HG03575 (cell line): Measurements from ENCODE around the gene NKAPL.
A peak's percentile ranks its signal among the peaks of the same experiment; 100 is the strongest.

Experiments used
- ATAC-seq: cut with Tn5 transposase; IDR thresholded peaks from one replicate; pipeline ENCODE4 v1.9.1; 2021; ENCODE audit not compliant: unreplicated experiment, insufficient number of reproducible peaks, low FRiP score; ENCODE audit errors: extremely low read depth

NKAPL gene

DNA sequence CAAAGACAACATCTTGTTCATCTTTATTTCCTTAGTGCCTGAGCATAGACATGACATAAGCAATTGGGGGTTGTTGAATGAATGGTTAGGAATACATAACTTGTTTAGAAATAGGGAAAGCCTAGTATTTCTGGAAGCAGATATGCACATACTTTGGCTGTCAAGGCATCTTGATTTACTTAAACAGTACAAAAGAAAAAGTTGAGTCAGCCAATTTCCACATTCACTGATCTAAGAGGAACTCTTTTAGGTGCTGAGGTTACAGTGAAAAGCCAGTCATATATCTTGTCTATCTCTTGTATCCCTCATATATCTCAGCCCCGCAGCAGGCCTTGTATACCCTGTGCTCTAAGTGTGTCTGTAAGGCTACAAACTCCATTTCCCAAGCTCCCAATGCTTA lies 18.6 kb upstream of the NKAPL start:
- no peak for ATAC-seq

- no peak for ATAC-seq
Observed at GRCh38 chr6:28243946-28244345, 15.2 kb upstream of the NKAPL start.

GRCh38 chr6:28245206-28245941 lies 13.7 kb upstream of the NKAPL start:
- no peak for ATAC-seq

DNA sequence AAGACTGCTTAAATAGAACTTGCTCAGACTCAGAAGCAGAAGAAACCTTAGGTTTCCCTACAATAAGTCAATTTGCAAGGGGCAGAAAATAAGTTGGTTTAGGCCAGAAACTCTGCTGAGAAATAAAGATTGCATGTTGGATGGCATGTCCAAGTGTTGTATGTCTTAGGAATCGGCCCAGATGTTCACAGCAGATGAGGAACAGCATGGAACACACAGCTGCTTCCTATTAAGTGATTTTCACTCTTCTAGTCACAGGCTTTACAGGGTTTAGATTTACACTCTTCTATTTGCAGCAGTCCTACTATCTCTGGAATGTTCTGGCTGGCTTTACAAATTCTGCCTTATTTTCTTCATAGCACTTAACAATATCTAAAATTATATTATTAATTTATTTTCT lies 10.2 kb upstream of the NKAPL start:
- ATAC-seq, result no peak

DNA sequence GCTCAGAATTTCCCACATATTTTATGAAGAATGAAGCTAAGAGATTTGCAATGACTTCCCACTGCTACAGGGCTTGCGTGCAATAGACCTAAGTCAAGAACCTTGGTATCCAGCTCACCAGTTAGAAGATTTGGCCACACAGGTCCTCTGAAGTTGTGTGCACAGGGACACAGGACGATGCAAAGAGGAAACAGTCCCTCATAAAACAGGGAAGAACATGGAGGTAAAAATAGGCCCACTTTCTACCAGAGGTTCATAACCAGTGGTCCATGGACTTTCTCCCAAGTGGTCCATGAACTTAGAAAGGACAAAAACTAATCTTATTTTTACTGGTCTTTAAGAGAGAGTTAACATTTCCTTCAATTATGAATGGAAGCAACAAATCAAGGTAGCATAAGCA lies 8.3 kb upstream of the NKAPL start:
- ATAC-seq, result no peak

DNA sequence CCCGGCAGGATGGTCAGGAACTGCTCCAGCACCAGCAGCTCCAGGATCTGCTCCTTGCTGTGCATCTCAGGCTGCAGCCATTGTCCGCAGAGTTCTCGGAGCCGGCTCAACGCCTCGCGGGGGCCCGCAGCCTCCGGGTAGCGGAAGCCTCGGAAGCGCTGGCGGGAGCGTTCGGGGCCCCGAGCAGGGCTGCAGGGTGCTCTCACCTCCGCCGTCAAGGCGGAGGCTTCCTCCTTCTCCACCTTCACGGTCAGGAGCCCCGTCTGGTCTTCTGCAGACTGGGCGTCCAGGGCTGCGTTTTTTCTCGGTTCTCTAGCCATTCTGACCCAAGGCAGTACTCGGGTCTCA lies 7.5 kb upstream of the NKAPL start:
- ATAC-seq, result no peak

- ATAC-seq, result no peak
Observed at GRCh38 chr6:28252009-28252975, 6.8 kb upstream of the NKAPL start, which contains the start of gene ZKSCAN4. ZKSCAN4 (minus strand) TSS chr6:28252269; CDS start chr6:28251980, 289 bp downstream.

- ATAC-seq, result no peak
Observed at GRCh38 chr6:28254121-28254519, 5.0 kb upstream of the NKAPL start.

DNA sequence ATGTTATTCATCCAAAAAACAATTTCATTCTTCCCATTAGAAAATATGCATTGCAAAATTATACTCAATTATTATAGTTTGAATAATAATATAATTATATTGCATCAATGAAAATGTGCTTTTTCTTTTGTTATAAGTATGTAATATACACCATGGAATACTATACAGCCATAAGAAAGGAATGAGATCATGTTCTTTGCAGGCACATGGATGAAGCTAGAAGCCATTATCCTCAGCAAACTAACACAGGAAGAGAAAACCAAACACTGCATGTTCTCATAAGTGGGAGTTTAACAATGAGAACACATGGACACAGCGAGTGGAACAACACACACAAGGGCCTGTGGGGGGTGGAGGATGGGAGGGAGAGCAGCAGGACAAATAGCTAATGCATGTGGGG lies 2.1 kb upstream of the NKAPL start:
- no peak for ATAC-seq

- ATAC-seq, result no peak
Observed at GRCh38 chr6:28263922-28264321, 4.8 kb downstream of the NKAPL start.

DNA sequence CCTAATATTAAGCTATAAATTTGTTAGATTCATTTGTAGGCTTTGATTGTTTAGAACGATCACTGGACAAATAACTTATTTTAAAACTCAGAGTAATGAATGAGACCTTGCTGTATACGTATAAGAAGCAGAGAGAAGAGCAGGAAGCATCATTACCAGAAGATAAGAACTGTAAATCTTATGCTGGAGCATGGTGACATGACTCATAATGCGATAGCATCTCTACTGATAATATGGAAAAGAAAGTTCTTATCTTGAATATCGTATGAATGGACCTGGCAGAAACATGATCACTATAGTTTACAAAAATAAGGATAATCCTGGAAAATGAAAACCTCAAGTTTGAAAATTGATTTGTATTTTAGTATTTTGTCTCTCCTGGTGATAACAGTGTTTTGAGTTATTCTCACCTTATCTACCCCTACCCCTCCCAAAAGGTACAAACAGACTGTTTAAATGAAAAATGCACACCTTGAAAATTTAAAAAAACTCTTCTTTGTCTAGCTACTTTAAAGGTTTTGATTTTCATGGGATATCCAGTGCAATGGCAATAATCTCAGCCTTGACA lies 5.8 kb downstream of the NKAPL start:
- no peak for ATAC-seq

DNA sequence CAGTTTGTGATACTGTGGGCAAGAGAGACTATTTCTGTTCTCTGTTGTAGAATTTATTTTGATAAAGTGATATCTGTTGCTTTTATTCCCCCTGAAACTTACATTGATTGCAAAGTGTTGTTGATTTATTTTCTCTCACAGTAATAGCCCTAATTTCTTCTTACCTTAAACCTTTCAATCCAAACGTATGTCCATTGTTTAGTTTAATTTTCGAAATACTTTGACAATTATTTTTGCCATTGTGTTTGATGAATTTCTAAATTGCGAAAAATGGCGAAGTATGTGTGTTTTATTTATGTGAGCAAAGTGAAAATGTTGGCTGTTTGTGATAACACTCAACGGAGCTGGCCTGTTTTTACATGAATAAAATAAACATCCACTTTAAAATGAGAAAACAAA lies 7.5 kb downstream of the NKAPL start:
- ATAC-seq, result no peak

GRCh38 chr6:28266962-28267694 lies 8.0 kb downstream of the NKAPL start, which contains the start of gene ZSCAN26:
ZSCAN26 (plus strand) TSS chr6:28267143; CDS start chr6:28271920, 4,777 bp downstream.
- peak; percentile 71 for ATAC-seq

DNA sequence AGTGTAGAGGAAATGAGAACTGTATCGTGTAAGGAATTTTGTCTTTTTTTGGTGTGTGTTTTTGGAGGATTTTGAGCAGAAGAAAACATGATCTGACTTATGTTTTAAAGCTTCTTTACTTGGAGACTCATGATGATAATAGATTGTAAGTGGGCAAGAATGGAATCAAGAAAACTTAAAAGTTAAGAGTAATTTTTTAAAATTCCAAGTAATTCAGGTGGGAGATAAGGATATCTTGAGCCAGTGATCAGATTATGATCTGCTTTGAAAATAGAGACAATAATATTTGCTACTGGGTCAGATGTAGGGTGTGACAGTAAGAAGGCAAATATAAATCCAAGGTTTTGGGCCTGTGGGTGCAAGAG lies 8.6 kb downstream of the NKAPL start:
- ATAC-seq, result no peak

DNA sequence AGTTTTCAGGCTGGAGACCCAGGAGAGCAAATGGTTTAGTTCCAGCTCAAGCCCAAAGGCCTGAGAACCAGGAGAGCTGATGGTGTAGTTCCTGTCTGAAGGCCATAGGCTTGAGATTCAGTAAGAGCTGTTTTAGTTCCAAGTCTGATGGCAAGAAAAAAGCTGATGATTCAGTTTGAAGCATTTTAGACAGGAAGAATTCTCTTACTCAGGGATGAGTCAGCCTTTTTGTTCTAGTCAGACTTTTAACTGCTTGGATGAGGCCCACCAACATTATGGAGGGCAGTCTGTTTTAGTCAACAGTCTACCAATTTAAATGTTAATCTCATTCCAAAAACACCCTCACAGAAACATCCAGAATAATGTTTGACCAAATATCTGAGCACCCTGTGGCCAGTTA lies 10.4 kb downstream of the NKAPL start:
- ATAC-seq, result no peak

DNA sequence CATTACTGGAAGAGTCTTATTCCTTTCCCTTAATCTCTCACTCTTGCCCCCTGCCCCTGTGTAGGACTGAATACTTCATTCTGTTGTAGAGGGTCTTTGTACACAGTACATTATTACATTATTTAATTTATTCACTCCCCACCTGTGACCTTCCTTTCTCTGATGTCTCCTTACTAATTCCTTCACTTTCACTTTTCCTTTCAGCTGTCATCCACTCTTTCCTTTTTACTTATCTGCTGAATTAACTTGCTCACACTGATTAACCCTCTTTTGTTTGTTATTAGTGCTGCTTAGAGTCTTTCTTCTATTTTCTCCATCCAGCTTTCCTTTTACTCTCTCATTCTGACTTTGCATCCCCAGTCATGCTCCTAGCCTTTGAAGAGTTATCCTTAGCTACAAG lies 15.8 kb downstream of the NKAPL start:
- no peak for ATAC-seq

- ATAC-seq, result no peak
Observed at GRCh38 chr6:28277746-28278145, 18.6 kb downstream of the NKAPL start.

DNA sequence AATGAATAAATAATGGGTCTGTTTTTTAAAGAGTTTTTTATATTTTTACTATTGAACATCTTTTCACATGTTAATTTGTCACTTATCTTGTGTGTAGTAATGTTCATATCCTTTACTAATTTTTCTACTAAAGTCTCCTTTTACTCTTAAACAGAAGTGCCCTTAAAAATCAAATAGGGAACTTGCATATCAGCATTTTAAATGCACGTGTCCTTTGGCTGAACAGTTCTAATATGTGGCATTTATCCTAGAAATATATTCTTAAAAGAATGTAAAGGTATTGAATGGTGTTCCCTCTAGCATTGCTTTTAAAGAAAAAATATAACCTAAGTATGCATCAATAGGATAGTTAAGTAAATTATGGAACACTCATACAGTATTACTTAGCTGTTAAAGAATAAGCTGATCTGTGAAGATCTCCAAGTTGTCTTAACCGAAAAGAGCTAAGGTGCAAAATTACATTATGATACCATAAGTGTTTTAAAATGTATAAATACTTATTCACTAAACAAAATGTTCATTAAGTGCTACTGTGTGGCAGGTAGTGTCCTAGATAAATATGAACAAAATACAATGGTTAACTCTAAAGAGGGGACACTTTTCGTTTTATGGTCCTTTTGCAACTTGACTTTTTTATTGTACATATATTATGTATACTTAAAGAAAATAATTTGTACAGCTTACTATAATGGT lies 21.6 kb downstream of the NKAPL start:
- no peak for ATAC-seq
